GM19438 (cell line): ENCODE results near the gene NDUFC2.
"Not testable (repeated sequence)": the region's sequence is repeated elsewhere in the genome, so short reads cannot be mapped to it uniquely, and the experiment has no call there.

Source experiments
- ATAC-seq: cut with Tn5 transposase; IDR thresholded peaks from one replicate; pipeline ENCODE4 v1.9.1; 2021; ENCODE audit warnings: low read depth; ENCODE audit not compliant: unreplicated experiment

The NDUFC2 gene

GRCh38 chr11:78057462-78058055 lies 22.1 kb downstream of the NDUFC2 start:
- no peak for ATAC-seq

GRCh38 chr11:78056093-78056492 lies 23.6 kb downstream of the NDUFC2 start:
- no peak for ATAC-seq

- ATAC-seq: no peak
These were observed 24.7 kb downstream of the NDUFC2 start for GRCh38 chr11:78054971-78055370.

- no peak for ATAC-seq
These were observed 28.5 kb downstream of the NDUFC2 start for GRCh38 chr11:78050964-78051831.

GRCh38 chr11:78049348-78049747 lies 30.3 kb downstream of the NDUFC2 start:
- no peak for ATAC-seq

- no peak for ATAC-seq
These were observed 31.1 kb downstream of the NDUFC2 start for GRCh38 chr11:78048561-78048960.

GRCh38 chr11:78046486-78046854 lies 33.2 kb downstream of the NDUFC2 start:
- no peak for ATAC-seq

GRCh38 chr11:78045851-78046485 lies 33.7 kb downstream of the NDUFC2 start:
- peak; percentile 60 for ATAC-seq

GRCh38 chr11:78044706-78045105 lies 35.0 kb downstream of the NDUFC2 start:
- ATAC-seq: no peak

- no peak for ATAC-seq
These were observed 37.7 kb downstream of the NDUFC2 start for GRCh38 chr11:78041843-78042440.

- ATAC-seq: not testable (repeated sequence)
These were observed 38.3 kb downstream of the NDUFC2 start for GRCh38 chr11:78041380-78041719.

- ATAC-seq: no peak
These were observed 38.8 kb downstream of the NDUFC2 start for GRCh38 chr11:78040691-78041379.

- ATAC-seq: peak; percentile 77
These were observed 39.6 kb downstream of the NDUFC2 start for GRCh38 chr11:78039919-78040671.

GRCh38 chr11:78039391-78039918 lies 40.2 kb downstream of the NDUFC2 start:
- ATAC-seq: no peak

GRCh38 chr11:78038697-78039313 lies 40.9 kb downstream of the NDUFC2 start:
- ATAC-seq: no peak

GRCh38 chr11:78037825-78038620 lies 41.6 kb downstream of the NDUFC2 start:
- no peak for ATAC-seq

GRCh38 chr11:78037056-78037455 lies 42.6 kb downstream of the NDUFC2 start:
- no peak for ATAC-seq

GRCh38 chr11:78036313-78036712 lies 43.3 kb downstream of the NDUFC2 start:
- ATAC-seq: no peak

GRCh38 chr11:78034623-78035022 lies 45.0 kb downstream of the NDUFC2 start:
- no peak for ATAC-seq
